ENCODE measurements around the gene METTL3. TPM values are rescaled to one million over a fixed set of nuclear protein-coding genes. Genes with fewer than 3 reads are reported as not detected.

The METTL3 gene
- 46.3 to 56.0 TPM (median 54.7 TPM) in 5 replicates for total RNA-seq (2022; extraction: Qiagen RNA extraction; ENCODE audit: low read depth)

GRCh38 chr14:21510735-21511657 lies at the start of gene METTL3:
METTL3 (minus strand) TSS chr14:21511340; CDS start chr14:21511223, 117 bp downstream.

GRCh38 chr14:21525962-21526671 lies 15.0 kb upstream of the METTL3 start, which contains the start of gene SALL2:
SALL2 (minus strand) TSS chr14:21526346; CDS start chr14:21526127, 219 bp downstream.

GRCh38 chr14:21476925-21477681 lies 34.0 kb downstream of the METTL3 start, which contains the start of the genes RAB2B and TOX4:
RAB2B (minus strand) TSS chr14:21476959; CDS start chr14:21476872, 87 bp downstream.
TOX4 (plus strand) TSS chr14:21477195; CDS start chr14:21477279, 84 bp downstream.

GRCh38 chr14:21455912-21456667 lies 55.0 kb downstream of the METTL3 start, which contains the start of gene CHD8:
CHD8 (minus strand) TSS chr14:21456123; CDS start chr14:21431643, 24,480 bp downstream.

Other genes starting within 250 kb of the METTL3 start
- 789 to 1,071 TPM (median 851 TPM) in 5 replicates for gene HNRNPC, start 241.9 kb downstream of the METTL3 start, total RNA-seq (2022; extraction: Qiagen RNA extraction; ENCODE audit: low read depth)
- gene RPGRIP1, start 231.3 kb downstream of the METTL3 start, total RNA-seq (2022; extraction: Qiagen RNA extraction; ENCODE audit: low read depth): 0.21 to 0.51 TPM (median 0.34 TPM) in 5 replicates
- gene SUPT16H, start 127.3 kb downstream of the METTL3 start, total RNA-seq (2022; extraction: Qiagen RNA extraction; ENCODE audit: low read depth): 103 to 133 TPM (median 108 TPM) in 5 replicates
- 38.5 to 43.6 TPM (median 42.0 TPM) in 5 replicates for gene CHD8, start 55.2 kb downstream of the METTL3 start, total RNA-seq (2022; extraction: Qiagen RNA extraction; ENCODE audit: low read depth)
- 12.7 to 15.7 TPM (median 14.4 TPM) in 5 replicates for gene RAB2B, start 34.4 kb downstream of the METTL3 start, total RNA-seq (2022; extraction: Qiagen RNA extraction; ENCODE audit: low read depth)
- 59.5 to 73.5 TPM (median 68.8 TPM) in 5 replicates for gene TOX4, start 34.1 kb downstream of the METTL3 start, total RNA-seq (2022; extraction: Qiagen RNA extraction; ENCODE audit: low read depth)
- 0.63 to 1.6 TPM (median 1.1 TPM) in 5 replicates for gene SALL2, start 15.0 kb upstream of the METTL3 start, total RNA-seq (2022; extraction: Qiagen RNA extraction; ENCODE audit: low read depth)
- gene OR10G3, start 68.7 kb upstream of the METTL3 start, total RNA-seq (2022; extraction: Qiagen RNA extraction; ENCODE audit: low read depth): not detected in 5 replicates
- not detected in 5 replicates for gene OR10G2, start 123.6 kb upstream of the METTL3 start, total RNA-seq (2022; extraction: Qiagen RNA extraction; ENCODE audit: low read depth)
- not detected in 5 replicates for gene OR4E2, start 142.5 kb upstream of the METTL3 start, total RNA-seq (2022; extraction: Qiagen RNA extraction; ENCODE audit: low read depth)
- not detected in 5 replicates for gene OR4E1, start 162.5 kb upstream of the METTL3 start, total RNA-seq (2022; extraction: Qiagen RNA extraction; ENCODE audit: low read depth)